Coronary artery (tissue), 2 donors: ENCODE results near the gene OR6J1.

ENCODE experiments used
- DNase-seq: peaks from one replicate; pipeline ENCODE4 v3.0.0-alpha.2; 2017; ENCODE audit warnings: low spot score
- H3K27ac ChIP-seq, 2 donors: fragments of 200-600 bp; sonication (generic); one replicate each; pipeline ENCODE4 v1.5.1; 2016 to 2019
- H3K4me3 ChIP-seq: fragments of 200-600 bp; sonication (generic); 2 replicates; pipeline ENCODE4 v1.5.1; 2016; ENCODE audit warnings: mild to moderate bottlenecking, moderate library complexity
- TF ChIP-seq, protein P1 (sequence below): fragments of 200-600 bp; sonication (generic); IDR thresholded peaks from one replicate; pipeline ENCODE4 v1.5.1; 2019; ENCODE audit warnings: antibody characterized with exemption

The OR6J1 gene

GRCh38 chr14:22634233-22634900 lies 9.8 kb downstream of the OR6J1 start:
- Histone ChIP-seq H3K4me3 (no peak overlapping the region), H3K27ac (no peak overlapping the region)
- DNase-seq = no peak
- TF ChIP-seq, protein P1, sequence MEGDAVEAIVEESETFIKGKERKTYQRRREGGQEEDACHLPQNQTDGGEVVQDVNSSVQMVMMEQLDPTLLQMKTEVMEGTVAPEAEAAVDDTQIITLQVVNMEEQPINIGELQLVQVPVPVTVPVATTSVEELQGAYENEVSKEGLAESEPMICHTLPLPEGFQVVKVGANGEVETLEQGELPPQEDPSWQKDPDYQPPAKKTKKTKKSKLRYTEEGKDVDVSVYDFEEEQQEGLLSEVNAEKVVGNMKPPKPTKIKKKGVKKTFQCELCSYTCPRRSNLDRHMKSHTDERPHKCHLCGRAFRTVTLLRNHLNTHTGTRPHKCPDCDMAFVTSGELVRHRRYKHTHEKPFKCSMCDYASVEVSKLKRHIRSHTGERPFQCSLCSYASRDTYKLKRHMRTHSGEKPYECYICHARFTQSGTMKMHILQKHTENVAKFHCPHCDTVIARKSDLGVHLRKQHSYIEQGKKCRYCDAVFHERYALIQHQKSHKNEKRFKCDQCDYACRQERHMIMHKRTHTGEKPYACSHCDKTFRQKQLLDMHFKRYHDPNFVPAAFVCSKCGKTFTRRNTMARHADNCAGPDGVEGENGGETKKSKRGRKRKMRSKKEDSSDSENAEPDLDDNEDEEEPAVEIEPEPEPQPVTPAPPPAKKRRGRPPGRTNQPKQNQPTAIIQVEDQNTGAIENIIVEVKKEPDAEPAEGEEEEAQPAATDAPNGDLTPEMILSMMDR = no peak

- H3K27ac ChIP-seq = no peak overlapping the region
- no peak for DNase-seq
- TF ChIP-seq, protein P1 = no peak
- no peak overlapping the region for H3K4me3 ChIP-seq
Measured at GRCh38 chr14:22630486-22630885, 13.7 kb downstream of the OR6J1 start.

DNA sequence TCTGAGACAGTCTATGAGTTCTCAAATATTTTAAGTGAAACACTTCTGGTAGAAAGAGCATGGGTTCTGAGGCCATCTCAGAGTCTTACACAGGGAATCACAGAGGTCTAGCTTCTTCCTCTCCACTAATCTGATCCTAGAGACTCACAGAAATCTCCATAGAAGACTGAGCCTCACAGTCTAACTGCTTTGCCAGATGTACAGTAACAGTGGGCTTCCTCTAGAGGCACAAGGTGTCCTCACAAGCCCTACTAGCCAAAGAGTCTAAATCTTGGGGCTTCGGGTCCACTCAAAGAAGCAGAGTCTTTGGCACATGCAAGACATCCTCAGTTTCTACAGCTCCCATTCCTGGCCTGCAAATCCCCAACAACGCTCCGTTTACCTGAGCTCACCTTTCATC lies 14.1 kb downstream of the OR6J1 start:
- TF ChIP-seq, protein P1 = no peak
- DNase-seq = no peak
- H3K4me3 ChIP-seq = no peak overlapping the region
- H3K27ac ChIP-seq = no peak overlapping the region

DNA sequence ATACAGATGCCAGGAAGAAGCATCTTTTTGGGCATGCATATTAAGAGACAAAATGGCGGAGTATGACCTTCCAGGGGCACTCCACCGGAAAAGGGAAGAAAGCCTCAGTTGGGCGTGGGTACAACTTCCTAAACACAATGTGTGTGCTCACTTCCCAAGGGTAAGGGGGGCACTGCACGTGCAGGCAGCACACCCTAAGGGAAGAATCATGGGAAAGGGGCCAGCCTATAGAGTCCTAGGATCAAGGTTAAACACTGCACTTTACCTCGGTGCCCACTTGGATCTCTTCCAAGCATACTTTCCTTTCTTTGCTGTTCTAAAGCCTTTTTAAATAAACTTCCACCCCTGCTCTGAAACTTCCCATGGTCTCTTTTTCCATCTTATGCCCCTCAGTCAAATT lies 14.8 kb downstream of the OR6J1 start:
- TF ChIP-seq, protein P1 = no peak
- no peak overlapping the region for H3K4me3 ChIP-seq
- no peak for DNase-seq
- no peak overlapping the region for H3K27ac ChIP-seq

- DNase-seq = no peak
- TF ChIP-seq, protein P1 = no peak
- H3K4me3 ChIP-seq = no peak overlapping the region
- no peak overlapping the region for H3K27ac ChIP-seq
Measured at GRCh38 chr14:22627506-22628263, 16.5 kb downstream of the OR6J1 start.

DNA sequence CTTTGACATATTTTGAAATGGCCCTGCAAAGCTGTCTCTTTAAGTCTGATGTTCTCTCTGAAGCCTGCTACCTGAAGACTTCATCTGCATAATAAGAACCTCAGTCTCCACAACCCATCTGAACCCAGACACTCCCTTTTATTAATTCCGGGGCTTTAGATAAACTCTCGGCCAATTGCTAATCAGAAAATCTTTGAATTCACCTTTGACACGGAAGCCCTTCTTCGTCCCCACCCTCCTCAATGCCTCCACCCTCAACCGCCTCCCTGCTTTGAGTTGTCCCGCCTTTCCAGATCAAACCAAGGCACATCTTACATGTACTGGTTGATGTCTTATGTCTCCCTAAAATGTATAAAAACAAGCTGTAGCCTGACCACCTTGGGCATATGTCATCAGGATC lies 17.6 kb downstream of the OR6J1 start:
- Histone ChIP-seq H3K4me3 (no peak overlapping the region), H3K27ac (no peak overlapping the region)
- DNase-seq = no peak
- TF ChIP-seq, protein P1 = no peak

GRCh38 chr14:22623047-22623446 lies 21.1 kb downstream of the OR6J1 start:
- TF ChIP-seq, protein P1 = no peak
- H3K27ac ChIP-seq = no peak overlapping the region
- DNase-seq = no peak

More at GRCh38 chr14:22623047-22623446, 21.1 kb downstream of the OR6J1 start:
- no peak overlapping the region for H3K4me3 ChIP-seq
